SH-SY5Y (cell line): Measurements from ENCODE around the gene GALK1.

Experiments used
- GATA2 ChIP-seq: IDR thresholded peaks from 2 replicates; pipeline ENCODE4 v1.6.1; 2011; ENCODE audit warnings: mild to moderate bottlenecking, low read depth, low read length
- GATA3 ChIP-seq: IDR thresholded peaks from 2 replicates; pipeline ENCODE4 v1.6.1; 2011; ENCODE audit warnings: low read depth, mild to moderate bottlenecking, low read length, moderate library complexity

DNA sequence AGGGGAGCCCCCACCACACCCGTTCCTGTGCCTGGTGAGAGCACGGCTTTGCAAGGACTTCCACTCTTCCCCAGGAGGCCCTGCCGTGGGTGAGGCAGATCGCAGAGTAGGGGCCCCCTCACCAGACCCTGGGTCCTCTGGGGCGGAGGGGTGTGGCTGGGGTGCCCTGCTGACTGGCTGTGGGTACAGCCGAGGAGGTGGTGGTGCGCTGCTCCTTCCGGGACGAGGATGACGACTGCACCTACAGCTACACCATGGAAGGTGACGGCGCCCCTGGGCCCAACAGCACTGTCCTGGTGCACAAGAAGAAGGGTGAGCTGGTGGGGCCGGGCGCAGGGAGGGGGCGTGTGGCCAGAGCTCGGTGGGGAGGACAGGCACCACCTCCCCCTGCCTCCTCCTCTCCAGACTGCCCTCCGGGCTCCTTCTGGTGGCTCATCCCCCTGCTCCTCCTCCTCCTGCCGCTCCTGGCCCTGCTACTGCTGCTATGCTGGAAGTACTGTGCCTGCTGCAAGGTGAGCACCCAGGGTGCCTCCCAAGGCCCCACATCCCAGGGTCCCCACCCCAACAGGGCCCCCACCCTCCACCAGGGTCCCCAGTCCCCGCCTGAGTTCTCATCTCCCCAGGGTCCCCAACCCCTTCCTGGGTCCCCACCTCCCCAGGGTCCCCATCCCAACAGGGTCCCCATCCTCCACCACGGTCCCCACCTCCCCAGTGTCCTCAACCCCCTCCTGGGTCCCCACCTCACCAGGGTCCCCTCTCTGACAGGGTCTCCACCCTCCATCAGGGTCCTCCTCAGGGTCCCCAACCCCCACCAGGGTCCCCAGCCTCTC lies 27.6 kb downstream of the GALK1 start:
- TF ChIP-seq GATA2 (no peak), GATA3 (no peak)
